Gastrocnemius medialis (tissue), 4 donors: ENCODE results near the gene PRRC2A.

Source experiments
- CTCF ChIP-seq, 5 experiments: fragments of 450-650 bp in 3 of 5; fragments of 200-600 bp in 2 of 5; sonication (generic) in 2 of 5; IDR thresholded peaks in 4 of 5; conservative IDR thresholded peaks in 1 of 5; 1 replicate in 4 of 5; 2 replicates in 1 of 5; pipeline ENCODE4 v1.5.1; 2016 to 2019; ENCODE audit warnings: antibody characterized with exemption in 5 of 5, mild to moderate bottlenecking in 3 of 5, moderate library complexity in 3 of 5
- POLR2A ChIP-seq, 2 donors: fragments of 450-650 bp; IDR thresholded peaks; one replicate each; pipeline ENCODE4 v1.6.1; 2017; ENCODE audit warnings: antibody characterized with exemption in 2 of 2, mild to moderate bottlenecking in 2 of 2, moderate library complexity in 2 of 2

GRCh38 chr6:31686483-31686882 lies 66.0 kb downstream of the PRRC2A start:
- no peak for TF ChIP-seq CTCF (IDR thresholded peaks at IDR 0.05 in 4 of 5, conservative IDR thresholded peaks at IDR 0.05 in 1 of 5)
- TF ChIP-seq POLR2A (IDR thresholded peaks at IDR 0.05) = no peak
